Heart left ventricle (tissue), 16 donors: ENCODE data around the gene LAMA1. TPM values are rescaled to one million over a fixed set of nuclear protein-coding genes. Genes with fewer than 3 reads are reported as not detected.

ENCODE experiments used
- ATAC-seq, 4 donors: fragments of 200-7000 bp; cut with Tn5 transposase; one replicate each; pipeline ENCODE4 v1.9.1; 2020 to 2022; ENCODE audit warnings: moderate library complexity in 4 of 4, mild to moderate bottlenecking in 3 of 4, moderate number of reproducible peaks in 1 of 4
- DNase-seq, 5 donors: peaks; one replicate each; pipeline ENCODE4 v3.0.0-alpha.2; 2020
- H3K27ac ChIP-seq, 12 donors: fragments of 200-600 bp; sonication (generic) in 4 of 12; one replicate each; pipeline versions ENCODE4 v1.5.0 to v1.8.0; 2016 to 2022; ENCODE audit warnings: mild to moderate bottlenecking in 2 of 12
- H3K27me3 ChIP-seq, 9 donors: fragments of 200-600 bp; sonication (generic) in 2 of 9; one replicate each; pipeline versions ENCODE4 v1.5.1 to v1.8.0; 2016 to 2022; ENCODE audit warnings: mild to moderate bottlenecking in 3 of 9
- H3K36me3 ChIP-seq, 9 donors: fragments of 200-600 bp; sonication (generic) in 2 of 9; one replicate each; pipeline versions ENCODE4 v1.5.0 to v1.8.0; 2018 to 2022; ENCODE audit warnings: mild to moderate bottlenecking in 2 of 9
- H3K4me1 ChIP-seq, 12 donors: fragments of 200-600 bp; sonication (generic) in 4 of 12; one replicate each; pipeline versions ENCODE4 v1.5.0 to v1.8.0; 2016 to 2022; ENCODE audit warnings: mild to moderate bottlenecking in 3 of 12
- H3K4me3 ChIP-seq, 12 donors: fragments of 200-600 bp; sonication (generic) in 4 of 12; one replicate each; pipeline versions ENCODE4 v1.5.0 to v1.8.0; 2017 to 2022; ENCODE audit warnings: mild to moderate bottlenecking in 9 of 12, moderate library complexity in 4 of 12
- H3K9me3 ChIP-seq, 12 donors: fragments of 200-600 bp; sonication (generic) in 4 of 12; one replicate each; pipeline versions ENCODE4 v1.5.0 to v1.8.0; 2016 to 2022; ENCODE audit warnings: mild to moderate bottlenecking in 1 of 12
- POLR2A ChIP-seq, 2 donors: fragments of 450-650 bp; IDR thresholded peaks; one replicate each; pipeline ENCODE4 v1.6.1; 2017; ENCODE audit warnings: antibody characterized with exemption in 2 of 2, mild to moderate bottlenecking in 2 of 2, moderate library complexity in 2 of 2
- WGBS, 4 donors: extraction: QIAGEN DNeasy Blood & Tissue Kit in 2 of 4; methylation state at CpG; one replicate each; pipeline versions ENCODE4 v1.1.5 to v1.1.7; 2013 to 2018; 5-methylcytosine and 5-hydroxymethylcytosine counted together
- intact Hi-C, 10 donors: fragments of 100-400 bp; cut with DNase I; formaldehyde crosslinking; loops; one replicate each; pipeline versions ENCODE4 v1.11.1 to v1.14.2; 2022
- polyA plus RNA-seq, 2 donors: library from polyadenylated mRNA; stranded (reverse); fragments of 200-250 nt; gene quantifications; one replicate each; pipeline ENCODE4 v1.2.3, GENCODE V29; 2013
- total RNA-seq, 9 donors: library from RNA; depleted of rRNA in 2 of 9; stranded (reverse); fragments of >200 nt in 2 of 9; fragmentation: NEBNext Ultra II Directional in 3 of 9; extraction: Animal tissue kit (Norgen Biotek cat#: 25700) in 3 of 9; gene quantifications; one replicate each; pipeline versions ENCODE4 v1.1.0 to v1.2.4, GENCODE V29; 2016 to 2023
- TF ChIP-seq, protein P1 (sequence below), 12 donors: fragments of 200-600 bp; sonication (generic) in 4 of 12; IDR thresholded peaks; one replicate each; pipeline versions ENCODE4 v1.5.0 to v1.8.0; 2018 to 2022; ENCODE audit warnings: antibody characterized with exemption in 12 of 12, mild to moderate bottlenecking in 5 of 12
- donor health status: ischemic (EF 13 %, LVEDD 7.1; RV severe dilation, severe dysfunction).
- donor health status: healthy with polysubstance abuse.
- donor health status: DM: no; HTN: yes; CAD: no.
- donor health status: DM: no; HTN: no; CAD: no.
- donor health status: ischemic (EF 25% LVEDD 6.9; RV normal size, moderate dysfunction).
- donor health status: ischemic (EF 25% LVEDD 5.7; RV mildly dilated, moderate dysfunction).
- donor health status: healthy.
- donor health status: DM: yes; HTN: yes; CAD: no.
- donor health status: ischemic (EF 35%, LVEDD 5.7; RV mildly dilated, moderate dysfunction).
- donor health status: nonischemic (EF 11% LVEDD 7.7; RV severe dilation, severe dysfunction).
- donor health status: DM: yes; HTN: yes; CAD: no.
- donor health status: PGD.
- donor health status: ischemic (EF 29% LVEDD 5.4; RV normal size, mild dysfunction).
- donor health status: nonischemic (EF 23%, LVEDD 6.1; RV moderate dilation, normal function).

LAMA1 gene
- total and polyA plus RNA-seq, 11 donors = 0.04 to 1.7 (median 0.28) TPM

DNA sequence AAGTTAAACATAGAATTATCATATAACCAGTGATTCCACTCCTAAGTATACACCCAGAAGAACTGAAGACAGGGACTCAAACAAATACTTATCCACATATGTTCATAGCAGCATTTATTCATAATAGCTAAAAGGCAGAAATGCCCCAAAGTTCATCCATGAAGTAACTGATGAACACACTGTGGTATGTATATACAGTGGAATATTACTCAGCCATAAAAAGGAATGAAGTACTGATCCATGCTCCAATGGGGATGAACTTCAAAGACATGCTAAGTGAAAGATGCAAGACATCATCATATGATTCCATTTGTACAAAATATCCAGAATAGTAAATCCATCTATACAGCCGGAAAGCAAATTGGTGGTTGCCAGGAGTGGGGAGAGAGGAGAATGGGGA lies 157.5 kb downstream of the LAMA1 start:
- no peak for ATAC-seq
- intact Hi-C loops = no loop called here
- Histone ChIP-seq H3K36me3 (no peaks in the 10 kb centered on the region), H3K4me1 (no peaks in the 10 kb centered on the region), H3K9me3 (peaks cover 0 to 8% (median 0%) of the 10 kb centered on the region in 12 donors), H3K27ac (no peak overlapping the region), H3K27me3 (no peaks in the 10 kb centered on the region), H3K4me3 (no peak overlapping the region)
- TF ChIP-seq, protein P1, sequence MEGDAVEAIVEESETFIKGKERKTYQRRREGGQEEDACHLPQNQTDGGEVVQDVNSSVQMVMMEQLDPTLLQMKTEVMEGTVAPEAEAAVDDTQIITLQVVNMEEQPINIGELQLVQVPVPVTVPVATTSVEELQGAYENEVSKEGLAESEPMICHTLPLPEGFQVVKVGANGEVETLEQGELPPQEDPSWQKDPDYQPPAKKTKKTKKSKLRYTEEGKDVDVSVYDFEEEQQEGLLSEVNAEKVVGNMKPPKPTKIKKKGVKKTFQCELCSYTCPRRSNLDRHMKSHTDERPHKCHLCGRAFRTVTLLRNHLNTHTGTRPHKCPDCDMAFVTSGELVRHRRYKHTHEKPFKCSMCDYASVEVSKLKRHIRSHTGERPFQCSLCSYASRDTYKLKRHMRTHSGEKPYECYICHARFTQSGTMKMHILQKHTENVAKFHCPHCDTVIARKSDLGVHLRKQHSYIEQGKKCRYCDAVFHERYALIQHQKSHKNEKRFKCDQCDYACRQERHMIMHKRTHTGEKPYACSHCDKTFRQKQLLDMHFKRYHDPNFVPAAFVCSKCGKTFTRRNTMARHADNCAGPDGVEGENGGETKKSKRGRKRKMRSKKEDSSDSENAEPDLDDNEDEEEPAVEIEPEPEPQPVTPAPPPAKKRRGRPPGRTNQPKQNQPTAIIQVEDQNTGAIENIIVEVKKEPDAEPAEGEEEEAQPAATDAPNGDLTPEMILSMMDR (IDR thresholded peaks at IDR 0.05) = no peak
- no peak for TF ChIP-seq POLR2A (IDR thresholded peaks at IDR 0.05)
- no peak for DNase-seq
- 98 to 100% (median 99%) methylated on average over 1 of the region's 1 CpG for WGBS, 4 donors

DNA sequence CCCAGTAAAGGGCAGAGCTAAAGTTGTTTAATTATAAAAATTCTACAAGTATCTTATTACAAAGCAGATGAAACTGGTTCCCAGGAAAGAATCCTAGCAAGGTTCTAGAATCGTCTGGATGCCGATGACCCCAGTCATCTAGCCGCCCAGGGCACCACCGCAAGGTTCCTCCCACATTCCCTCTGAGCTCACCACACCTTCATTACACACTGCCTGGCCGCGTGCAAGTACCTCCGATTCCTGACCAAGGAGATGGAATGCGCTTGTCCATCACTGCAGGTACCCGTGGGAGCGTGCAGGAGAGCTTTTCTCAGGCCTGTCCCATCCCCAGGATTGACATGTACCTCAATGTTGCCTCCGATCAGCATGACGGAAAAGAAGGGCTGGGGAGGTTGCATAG lies 158.5 kb downstream of the LAMA1 start:
- Histone ChIP-seq H3K27me3 (no peaks in the 10 kb centered on the region), H3K36me3 (no peaks in the 10 kb centered on the region), H3K4me3 (no peak overlapping the region), H3K9me3 (peaks cover 0 to 8% (median 0%) of the 10 kb centered on the region in 12 donors), H3K27ac (no peak overlapping the region), H3K4me1 (no peaks in the 10 kb centered on the region)
- TF ChIP-seq, protein P1 (IDR thresholded peaks at IDR 0.05) = no peak
- no peak for TF ChIP-seq POLR2A (IDR thresholded peaks at IDR 0.05)
- ATAC-seq (no peak), DNase-seq (no peak)
- 90 to 93% (median 91%) methylated on average over 12 of the region's 12 CpGs for WGBS, 4 donors
- intact Hi-C loops = loop anchor here in 1 of 10 donors (10.0 kb wide), 1 partner anchor 56 kb away; no protein-coding TSS in a partner anchor

DNA sequence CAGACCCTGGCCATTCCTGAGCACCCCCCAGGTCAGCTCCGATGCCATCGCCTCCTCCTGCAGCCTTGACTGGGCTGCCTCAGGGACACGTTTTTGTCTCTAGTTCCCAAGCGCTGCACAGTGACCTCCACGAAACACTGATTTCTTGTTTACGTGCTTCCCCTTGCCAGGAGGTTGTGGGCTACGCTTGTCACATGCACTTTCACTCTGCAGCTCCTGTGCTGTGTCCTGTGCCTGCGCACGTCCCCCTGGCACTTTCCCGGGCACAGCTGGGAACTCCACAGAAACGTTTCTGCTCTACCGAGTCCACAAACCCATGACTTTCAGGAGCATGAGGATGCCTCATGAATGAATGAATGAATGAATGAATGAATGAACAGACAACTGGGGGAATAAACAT lies 160.6 kb downstream of the LAMA1 start:
- intact Hi-C loops = loop anchor here in 1 of 10 donors (10.0 kb wide), 1 partner anchor 58 kb away; no protein-coding TSS in a partner anchor
- TF ChIP-seq, protein P1 (IDR thresholded peaks at IDR 0.05) = no peak
- TF ChIP-seq POLR2A (IDR thresholded peaks at IDR 0.05) = no peak
- Histone ChIP-seq H3K4me1 (no peaks in the 10 kb centered on the region), H3K9me3 (peaks cover 0 to 8% (median 0%) of the 10 kb centered on the region in 12 donors), H3K4me3 (no peak overlapping the region), H3K36me3 (no peaks in the 10 kb centered on the region), H3K27ac (no peak overlapping the region), H3K27me3 (peaks cover 0 to 6% (median 0%) of the 10 kb centered on the region in 9 donors)
- DNase-seq (no peak), ATAC-seq (no peak)
- WGBS, 4 donors = 90 to 93% (median 91%) methylated on average over 12 of the region's 12 CpGs

DNA sequence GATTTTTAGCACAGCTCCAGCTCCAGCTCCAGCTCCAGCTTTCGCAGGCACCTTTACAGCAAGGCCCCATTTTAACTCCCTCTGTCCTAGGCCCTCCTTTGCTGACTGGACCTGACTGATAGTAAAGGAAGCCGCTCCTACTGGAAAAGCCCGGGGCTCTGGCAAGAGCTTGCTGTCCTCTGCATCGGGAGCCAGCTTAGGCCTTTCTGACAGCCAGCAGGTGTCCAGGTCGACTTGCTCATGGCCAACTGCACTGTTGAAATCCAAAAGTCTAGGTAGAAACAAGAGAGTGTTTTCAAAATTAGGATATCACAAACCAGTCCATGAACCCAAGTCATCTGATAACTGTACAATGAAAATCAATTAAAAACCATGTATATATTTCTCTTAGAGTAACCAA lies 161.1 kb downstream of the LAMA1 start:
- ATAC-seq = no peak
- no peaks in the 10 kb centered on the region for H3K4me1 ChIP-seq
- H3K27me3 ChIP-seq = peaks cover 0 to 6% (median 0%) of the 10 kb centered on the region in 9 donors
- no peaks in the 10 kb centered on the region for H3K36me3 ChIP-seq
- H3K4me3 ChIP-seq = no peak overlapping the region
- WGBS, 4 donors = 81 to 92% (median 87%) methylated on average over 5 of the region's 5 CpGs
- no peak for TF ChIP-seq POLR2A (IDR thresholded peaks at IDR 0.05)
- TF ChIP-seq, protein P1 (IDR thresholded peaks at IDR 0.05) = no peak
- H3K27ac ChIP-seq = no peak overlapping the region
- intact Hi-C loops = loop anchor here in 1 of 10 donors (10.0 kb wide), 1 partner anchor 58 kb away; no protein-coding TSS in a partner anchor
- peaks cover 0 to 8% (median 0%) of the 10 kb centered on the region in 12 donors for H3K9me3 ChIP-seq
- no peak for DNase-seq
